Measurements from ENCODE around the gene TMEM59L.

- TF ChIP-seq POLR2A (IDR thresholded peaks at IDR 0.05), result no peak
- TF ChIP-seq CTCF (IDR thresholded peaks at IDR 0.05 in 8 of 11, conservative IDR thresholded peaks at IDR 0.05 in 3 of 11), result no peak
Observed at GRCh38 chr19:18651733-18652132, 39.1 kb downstream of the TMEM59L start.

Data from spleen (tissue), 7 donors.